ENCODE data around the gene PRDX5. TPM values are rescaled to one million over a fixed set of nuclear protein-coding genes. Genes with fewer than 3 reads are reported as not detected.

The PRDX5 gene
- total and polyA plus RNA-seq, 9 of the 15 experiments (the other 6 are each of a cell fraction or from before 2014, with no cell fraction given): 40.8 to 327 (median 204) TPM

DNA sequence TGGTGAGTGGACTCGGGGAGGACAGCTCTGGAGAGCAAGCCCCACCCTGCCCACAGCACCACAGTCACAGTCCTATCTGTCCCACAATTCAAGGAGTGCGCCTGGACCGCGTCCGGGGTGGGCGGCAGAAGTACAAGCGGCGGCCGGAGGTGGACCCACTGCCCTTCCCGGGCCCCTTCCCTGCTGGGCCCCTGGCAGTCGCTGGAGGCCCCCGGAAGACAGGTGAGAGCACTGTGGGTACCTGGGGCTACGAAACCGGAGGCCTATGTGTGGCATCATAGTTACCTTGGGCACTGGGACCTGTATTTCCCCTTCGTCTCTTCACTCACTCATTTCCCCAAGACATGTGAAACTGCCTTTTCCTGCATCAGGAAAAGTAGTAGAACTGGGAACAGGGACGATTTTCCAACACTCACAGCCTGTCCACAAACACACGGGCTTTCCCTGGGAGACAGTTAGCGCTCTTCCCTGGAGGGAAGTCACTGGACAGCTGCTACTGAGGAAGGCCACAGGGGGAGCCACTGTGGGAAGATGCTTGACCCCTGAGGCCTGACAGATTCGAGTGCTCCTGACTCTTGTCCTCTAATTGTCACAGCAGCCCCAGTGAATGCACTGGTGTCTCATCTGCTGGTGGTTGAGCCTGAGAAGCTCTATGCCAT is 3.6 kb upstream of the PRDX5 start:
- no peaks in the 10 kb centered on the region for H3K9me1 ChIP-seq (ENCODE audit: control insufficient read depth, insufficient read depth, low read length)
- H3K4me1 ChIP-seq (replicated peaks in 1 of 2; ENCODE audit: control insufficient read depth in 2 of 2, insufficient read depth in 2 of 2, low read length in 2 of 2): peaks cover 4 to 60% of the 10 kb centered on the region in 2 experiments; a peak in 4 of 5 replicates
- in situ Hi-C loops (cut with MboI) (no loop called here), intact Hi-C loops (cut with micrococcal nuclease) (no loop called here)
- H3K4me3 ChIP-seq: no peak overlapping the region
- DNase-seq (ENCODE audit: extremely low read depth in 1 of 4, low spot score in 3 of 4): peak in 1 of 4 experiments; percentile 45
- H3K27ac ChIP-seq (ENCODE audit: extremely low read depth, low read depth, low read length): no peak overlapping the region
- H3K9me3 ChIP-seq (replicated peaks; ENCODE audit: control insufficient read depth, insufficient read depth, low read depth, low read length): no peaks in the 10 kb centered on the region
- BruUV-seq (replicated peaks): no TSS peak
- H4K20me1 ChIP-seq (replicated peaks; ENCODE audit: control insufficient read depth, insufficient read depth, low read length): no peaks in the 10 kb centered on the region; the same call in 1 of the 2 replicates
- FAIRE-seq: peak; percentile 15
- no peak overlapping the region for H2AFZ ChIP-seq (ENCODE audit: low read depth, low read length)
- H3K27me3 ChIP-seq (ENCODE audit: control insufficient read depth in 2 of 2, insufficient read depth in 2 of 2, low read length in 2 of 2): no peaks in the 10 kb centered on the region
- WGBS (ENCODE audit: insufficient coverage, low coverage, missing lambda C conversion rate): 67% methylated on average over 9 of the region's 19 CpGs
- peaks cover 51% of the 10 kb centered on the region for H3K79me2 ChIP-seq (ENCODE audit: control insufficient read depth, insufficient read depth, low read length)
- no peak overlapping the region; the same call in 1 of the 2 replicates for H3K4me2 ChIP-seq (ENCODE audit: insufficient read depth, low read length)
- peaks cover 60% of the 10 kb centered on the region for H3K36me3 ChIP-seq (ENCODE audit: control insufficient read depth, insufficient read depth, low read length)
- H3K9ac ChIP-seq (ENCODE audit: insufficient read depth in 1 of 2, low read depth in 2 of 2, low read length in 2 of 2): peak overlapping the region in 1 of 2 experiments; percentile 32; a peak in 1 of 4 replicates
- ATAC-seq: no peak
- POLR2A ChIA-PET: interaction anchor here (0.5 to 1.0 kb wide), 5 partner anchors 9 to 263 kb away, joined by 3 to 4 read pairs (median 3); no protein-coding TSS in a partner anchor
- CTCF ChIA-PET (ENCODE audit: low intra/inter-chr PET ratio): no interaction called here
- no peak for TF ChIP-seq GATAD2A (IDR thresholded peaks at IDR 0.05)
- TF ChIP-seq, protein P1, sequence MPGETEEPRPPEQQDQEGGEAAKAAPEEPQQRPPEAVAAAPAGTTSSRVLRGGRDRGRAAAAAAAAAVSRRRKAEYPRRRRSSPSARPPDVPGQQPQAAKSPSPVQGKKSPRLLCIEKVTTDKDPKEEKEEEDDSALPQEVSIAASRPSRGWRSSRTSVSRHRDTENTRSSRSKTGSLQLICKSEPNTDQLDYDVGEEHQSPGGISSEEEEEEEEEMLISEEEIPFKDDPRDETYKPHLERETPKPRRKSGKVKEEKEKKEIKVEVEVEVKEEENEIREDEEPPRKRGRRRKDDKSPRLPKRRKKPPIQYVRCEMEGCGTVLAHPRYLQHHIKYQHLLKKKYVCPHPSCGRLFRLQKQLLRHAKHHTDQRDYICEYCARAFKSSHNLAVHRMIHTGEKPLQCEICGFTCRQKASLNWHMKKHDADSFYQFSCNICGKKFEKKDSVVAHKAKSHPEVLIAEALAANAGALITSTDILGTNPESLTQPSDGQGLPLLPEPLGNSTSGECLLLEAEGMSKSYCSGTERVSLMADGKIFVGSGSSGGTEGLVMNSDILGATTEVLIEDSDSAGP (CRISPR knock-in tag; IDR thresholded peaks at IDR 0.05): no peak
- TF ChIP-seq, protein P2, sequence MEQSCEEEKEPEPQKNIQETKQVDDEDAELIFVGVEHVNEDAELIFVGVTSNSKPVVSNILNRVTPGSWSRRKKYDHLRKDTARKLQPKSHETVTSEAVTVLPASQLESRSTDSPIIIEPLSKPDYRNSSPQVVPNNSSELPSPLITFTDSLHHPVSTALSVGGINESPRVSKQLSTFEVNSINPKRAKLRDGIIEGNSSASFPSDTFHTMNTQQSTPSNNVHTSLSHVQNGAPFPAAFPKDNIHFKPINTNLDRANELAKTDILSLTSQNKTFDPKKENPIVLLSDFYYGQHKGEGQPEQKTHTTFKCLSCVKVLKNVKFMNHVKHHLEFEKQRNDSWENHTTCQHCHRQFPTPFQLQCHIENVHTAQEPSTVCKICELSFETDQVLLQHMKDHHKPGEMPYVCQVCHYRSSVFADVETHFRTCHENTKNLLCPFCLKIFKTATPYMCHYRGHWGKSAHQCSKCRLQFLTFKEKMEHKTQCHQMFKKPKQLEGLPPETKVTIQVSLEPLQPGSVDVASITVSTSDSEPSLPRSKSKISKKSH (CRISPR knock-in tag; IDR thresholded peaks at IDR 0.05): no peak
- TF ChIP-seq ESRRA (IDR thresholded peaks at IDR 0.05; ENCODE audit: borderline replicate concordance, low read depth): peak; percentile 18; the same call in 1 of the 2 replicates
- TF ChIP-seq CTBP1 (IDR thresholded peaks at IDR 0.05; ENCODE audit: borderline replicate concordance): peak; percentile 23; the same call in 1 of the 2 replicates
- no peak for TF ChIP-seq ZNF695 (CRISPR knock-in tag; IDR thresholded peaks at IDR 0.05)
- TF ChIP-seq, protein P3, sequence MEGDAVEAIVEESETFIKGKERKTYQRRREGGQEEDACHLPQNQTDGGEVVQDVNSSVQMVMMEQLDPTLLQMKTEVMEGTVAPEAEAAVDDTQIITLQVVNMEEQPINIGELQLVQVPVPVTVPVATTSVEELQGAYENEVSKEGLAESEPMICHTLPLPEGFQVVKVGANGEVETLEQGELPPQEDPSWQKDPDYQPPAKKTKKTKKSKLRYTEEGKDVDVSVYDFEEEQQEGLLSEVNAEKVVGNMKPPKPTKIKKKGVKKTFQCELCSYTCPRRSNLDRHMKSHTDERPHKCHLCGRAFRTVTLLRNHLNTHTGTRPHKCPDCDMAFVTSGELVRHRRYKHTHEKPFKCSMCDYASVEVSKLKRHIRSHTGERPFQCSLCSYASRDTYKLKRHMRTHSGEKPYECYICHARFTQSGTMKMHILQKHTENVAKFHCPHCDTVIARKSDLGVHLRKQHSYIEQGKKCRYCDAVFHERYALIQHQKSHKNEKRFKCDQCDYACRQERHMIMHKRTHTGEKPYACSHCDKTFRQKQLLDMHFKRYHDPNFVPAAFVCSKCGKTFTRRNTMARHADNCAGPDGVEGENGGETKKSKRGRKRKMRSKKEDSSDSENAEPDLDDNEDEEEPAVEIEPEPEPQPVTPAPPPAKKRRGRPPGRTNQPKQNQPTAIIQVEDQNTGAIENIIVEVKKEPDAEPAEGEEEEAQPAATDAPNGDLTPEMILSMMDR (IDR thresholded peaks at IDR 0.05 in 2 of 3, conservative IDR thresholded peaks at IDR 0.05 in 1 of 3; ENCODE audit: insufficient read depth in 2 of 3, low read depth in 1 of 3, low read length in 3 of 3): peak; percentile 34 to 53 (median 44); a peak in 5 of 6 replicates
- no peak for TF ChIP-seq PRMT5 (CRISPR knock-in tag; IDR thresholded peaks at IDR 0.05)
- no peak for TF ChIP-seq POLR3A (IDR thresholded peaks at IDR 0.05; ENCODE audit: borderline replicate concordance, extremely low read depth, insufficient read depth, insufficient read length)
- no peak for TF ChIP-seq BRD9 (IDR thresholded peaks at IDR 0.05; ENCODE audit: low read depth, partially characterized antibody)
- TF ChIP-seq ESRRB (CRISPR knock-in tag; IDR thresholded peaks at IDR 0.05; ENCODE audit: borderline replicate concordance): no peak
- TF ChIP-seq FIP1L1 (IDR thresholded peaks at IDR 0.05; ENCODE audit: low read depth, low read length, poor library complexity, severe bottlenecking): no peak
- TF ChIP-seq, protein P4, sequence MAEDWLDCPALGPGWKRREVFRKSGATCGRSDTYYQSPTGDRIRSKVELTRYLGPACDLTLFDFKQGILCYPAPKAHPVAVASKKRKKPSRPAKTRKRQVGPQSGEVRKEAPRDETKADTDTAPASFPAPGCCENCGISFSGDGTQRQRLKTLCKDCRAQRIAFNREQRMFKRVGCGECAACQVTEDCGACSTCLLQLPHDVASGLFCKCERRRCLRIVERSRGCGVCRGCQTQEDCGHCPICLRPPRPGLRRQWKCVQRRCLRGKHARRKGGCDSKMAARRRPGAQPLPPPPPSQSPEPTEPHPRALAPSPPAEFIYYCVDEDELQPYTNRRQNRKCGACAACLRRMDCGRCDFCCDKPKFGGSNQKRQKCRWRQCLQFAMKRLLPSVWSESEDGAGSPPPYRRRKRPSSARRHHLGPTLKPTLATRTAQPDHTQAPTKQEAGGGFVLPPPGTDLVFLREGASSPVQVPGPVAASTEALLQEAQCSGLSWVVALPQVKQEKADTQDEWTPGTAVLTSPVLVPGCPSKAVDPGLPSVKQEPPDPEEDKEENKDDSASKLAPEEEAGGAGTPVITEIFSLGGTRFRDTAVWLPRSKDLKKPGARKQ (CRISPR knock-in tag; IDR thresholded peaks at IDR 0.05): no peak
- TF ChIP-seq EP300 (IDR thresholded peaks at IDR 0.05; ENCODE audit: low read length): no peak
- TF ChIP-seq ZNF354B (CRISPR knock-in tag; IDR thresholded peaks at IDR 0.05): no peak
